NCI-H2171 treated with DMSO at 0.1 percent for 48 hours (cell line): ENCODE data around the gene LGALS9.
"Not testable (repeated sequence)": the region's sequence is repeated elsewhere in the genome, so short reads cannot be mapped to it uniquely, and the experiment has no call there.

ENCODE experiments used
- DNase-seq: peaks from one replicate; lab custom pipeline; 2025; lab: John Stamatoyannopoulos, UW

LGALS9 gene

DNA sequence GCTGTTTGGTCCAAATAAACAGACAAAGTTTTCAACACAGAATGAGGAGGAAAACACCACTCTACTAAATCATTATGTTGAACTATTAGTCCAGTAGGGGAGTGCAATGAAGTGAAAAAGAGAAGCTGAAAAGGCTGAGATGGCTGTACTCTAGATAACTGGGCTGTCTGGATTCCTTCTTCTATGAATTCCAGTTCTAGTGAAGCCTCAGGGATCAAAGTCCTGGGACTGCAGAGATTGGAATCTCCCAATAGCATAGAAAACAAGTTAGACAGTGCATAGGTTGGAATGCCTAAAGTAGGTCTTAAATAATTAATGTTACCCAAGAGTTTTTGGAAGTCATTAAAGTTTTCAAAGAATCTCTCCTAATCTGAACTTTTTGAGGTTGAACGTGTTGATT is 59.9 kb downstream of the LGALS9 start:
- no peak for DNase-seq

- DNase-seq: not testable (repeated sequence)
These were observed 64.3 kb downstream of the LGALS9 start for GRCh38 chr17:27695254-27695814.
